ENCODE results near the gene BIK.

DNA sequence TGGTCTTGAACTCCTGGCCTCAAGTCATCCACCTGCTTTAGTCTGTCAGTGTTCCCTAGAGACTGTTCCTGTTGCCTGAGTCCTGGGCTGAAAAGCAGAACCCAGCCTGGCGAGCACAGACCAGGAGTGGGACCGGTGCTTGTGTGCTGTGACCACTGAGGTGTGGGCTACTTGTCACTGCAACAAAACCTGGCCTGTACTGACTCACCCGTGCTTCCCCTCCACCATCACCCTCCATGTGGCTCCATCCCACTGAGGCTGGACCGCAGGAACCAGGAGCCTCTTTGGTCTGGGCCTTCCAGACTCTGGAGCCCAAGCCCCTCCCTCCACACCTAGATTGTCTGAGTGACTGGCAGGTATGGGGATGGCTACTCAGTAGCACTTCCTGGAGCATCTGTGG is 24.0 kb downstream of the BIK start:
- TF ChIP-seq GATA3 (IDR thresholded peaks at IDR 0.05; ENCODE audit: low read depth, low read length): no peak
- TF ChIP-seq GATA2 (IDR thresholded peaks at IDR 0.05; ENCODE audit: low read depth, low read length): no peak

Data from SH-SY5Y (cell line).